Lung (tissue), 12 donors: ENCODE data around the gene TTC7B. TPM values are rescaled to one million over a fixed set of nuclear protein-coding genes. Genes with fewer than 3 reads are reported as not detected.

Source experiments
- ATAC-seq: fragments of 200-7000 bp; cut with Tn5 transposase; one replicate; pipeline ENCODE4 v1.9.1; 2020; ENCODE audit warnings: moderate number of reproducible peaks; ENCODE audit not compliant: insufficient read depth, low FRiP score
- DNase-seq, 3 donors: peaks; one replicate each; pipeline ENCODE4 v3.0.0-alpha.2; 2013 to 2017
- H3K27ac ChIP-seq, 2 donors: one replicate each; pipeline ENCODE4 v1.5.1; 2013; ENCODE audit warnings: mild to moderate bottlenecking in 2 of 2, moderate library complexity in 2 of 2, control low read depth in 1 of 2, inconsistent platforms in 1 of 2, low read depth in 1 of 2, low read length in 1 of 2
- H3K27me3 ChIP-seq, 3 donors: one replicate each; pipeline ENCODE4 v1.5.1; 2013; ENCODE audit warnings: low read length in 2 of 3; ENCODE audit not compliant: control insufficient read depth in 3 of 3, insufficient read depth in 3 of 3
- H3K36me3 ChIP-seq, 4 donors: one replicate each; pipeline ENCODE4 v1.5.1; 2013; ENCODE audit warnings: low read length in 4 of 4, mild to moderate bottlenecking in 1 of 4, moderate library complexity in 1 of 4; ENCODE audit not compliant: control insufficient read depth in 4 of 4, insufficient read depth in 4 of 4
- H3K4me1 ChIP-seq, 5 donors: one replicate each; pipeline ENCODE4 v1.5.1; 2013; ENCODE audit warnings: low read length in 5 of 5, mild to moderate bottlenecking in 2 of 5, moderate library complexity in 1 of 5; ENCODE audit not compliant: control insufficient read depth in 5 of 5, insufficient read depth in 5 of 5
- H3K4me3 ChIP-seq: one replicate; pipeline ENCODE4 v1.5.1; 2013; ENCODE audit warnings: mild to moderate bottlenecking, control low read depth, moderate library complexity
- H3K9ac ChIP-seq, 2 donors: one replicate each; pipeline ENCODE4 v1.5.1; 2013; ENCODE audit warnings: low read length in 2 of 2, control low read depth in 1 of 2; ENCODE audit not compliant: insufficient read depth in 1 of 2
- H3K9me3 ChIP-seq, 4 donors: one replicate each; pipeline ENCODE4 v1.5.1; 2013; ENCODE audit warnings: low read length in 3 of 4, mild to moderate bottlenecking in 1 of 4, moderate library complexity in 1 of 4; ENCODE audit not compliant: control insufficient read depth in 4 of 4, insufficient read depth in 3 of 4
- CTCF ChIP-seq: IDR thresholded peaks from 2 replicates; pipeline ENCODE4 v1.5.1; 2012; ENCODE audit warnings: mild to moderate bottlenecking; ENCODE audit errors: control extremely low read depth, extremely low read depth
- WGBS, 2 donors: extraction: QIAGEN DNeasy Blood & Tissue Kit; methylation state at CpG; one replicate each; pipeline ENCODE4 v1.1.7; 2013; 5-methylcytosine and 5-hydroxymethylcytosine counted together
- polyA plus RNA-seq, 2 donors: library from polyadenylated mRNA; stranded (reverse); fragments of 200-250 nt; gene quantifications; one replicate each; pipeline ENCODE4 v1.2.1, GENCODE V29; 2013
- total RNA-seq, 2 donors: library from RNA; depleted of rRNA in 1 of 2; stranded (reverse); fragments of >200 nt in 1 of 2; gene quantifications; one replicate each; pipeline ENCODE4 v1.2.1, GENCODE V29; 2014 to 2021
- donor health status: control.
- donor health status: control.
- donor health status: Bipolar disorder and iron deficiency.
- donor health status: healthy.
- donor health status: DM: yes; HTN: yes; CAD: no.

The TTC7B gene
- total and polyA plus RNA-seq, 4 donors = 11.0 to 39.6 (median 23.0) TPM

DNA sequence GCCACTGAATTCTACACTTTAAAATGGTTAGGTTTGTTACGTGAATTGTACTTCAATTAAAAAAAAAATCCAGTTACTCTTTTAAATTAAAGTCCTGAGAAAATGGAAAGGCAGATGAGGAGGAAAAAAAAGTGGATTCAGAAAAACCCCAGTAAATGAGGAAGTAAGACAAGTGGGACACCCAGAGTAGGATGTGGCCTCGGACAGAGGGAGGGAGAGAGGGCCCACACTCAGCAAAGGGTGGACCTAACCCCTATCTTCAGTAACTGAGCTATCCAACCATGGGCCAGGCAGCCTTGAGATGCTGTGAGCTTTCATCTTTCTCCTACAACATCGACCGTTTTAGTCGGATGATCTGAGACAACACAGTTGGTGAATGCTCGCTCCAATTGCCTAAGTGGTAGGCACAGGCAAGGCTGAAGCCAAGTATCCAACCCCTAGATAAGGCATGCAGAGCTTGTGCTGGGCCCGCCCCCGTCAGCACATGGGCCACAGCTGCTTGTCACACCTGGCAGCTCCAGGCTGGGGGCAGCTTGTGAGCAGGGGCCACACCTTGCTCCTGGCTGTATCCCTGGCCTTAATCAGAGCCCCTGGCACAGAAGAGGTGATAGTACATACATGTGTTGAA is 142.1 kb downstream of the TTC7B start:
- Histone ChIP-seq H3K36me3 (peaks cover 0 to 3% (median 3%) of the 10 kb centered on the region in 4 donors), H3K27ac (peak overlapping the region in 1 of 2 donors; percentile 77), H3K4me3 (no peak overlapping the region), H3K27me3 (no peaks in the 10 kb centered on the region), H3K4me1 (peaks cover 4 to 11% (median 6%) of the 10 kb centered on the region in 5 donors), H3K9ac (no peak overlapping the region), H3K9me3 (peaks cover 0 to 3% (median 0%) of the 10 kb centered on the region in 4 donors)
- no peak for ATAC-seq
- no peak for TF ChIP-seq CTCF
- 74 to 87% methylated on average over 8 of the region's 8 CpGs for WGBS, 2 donors
- no peak for DNase-seq

DNA sequence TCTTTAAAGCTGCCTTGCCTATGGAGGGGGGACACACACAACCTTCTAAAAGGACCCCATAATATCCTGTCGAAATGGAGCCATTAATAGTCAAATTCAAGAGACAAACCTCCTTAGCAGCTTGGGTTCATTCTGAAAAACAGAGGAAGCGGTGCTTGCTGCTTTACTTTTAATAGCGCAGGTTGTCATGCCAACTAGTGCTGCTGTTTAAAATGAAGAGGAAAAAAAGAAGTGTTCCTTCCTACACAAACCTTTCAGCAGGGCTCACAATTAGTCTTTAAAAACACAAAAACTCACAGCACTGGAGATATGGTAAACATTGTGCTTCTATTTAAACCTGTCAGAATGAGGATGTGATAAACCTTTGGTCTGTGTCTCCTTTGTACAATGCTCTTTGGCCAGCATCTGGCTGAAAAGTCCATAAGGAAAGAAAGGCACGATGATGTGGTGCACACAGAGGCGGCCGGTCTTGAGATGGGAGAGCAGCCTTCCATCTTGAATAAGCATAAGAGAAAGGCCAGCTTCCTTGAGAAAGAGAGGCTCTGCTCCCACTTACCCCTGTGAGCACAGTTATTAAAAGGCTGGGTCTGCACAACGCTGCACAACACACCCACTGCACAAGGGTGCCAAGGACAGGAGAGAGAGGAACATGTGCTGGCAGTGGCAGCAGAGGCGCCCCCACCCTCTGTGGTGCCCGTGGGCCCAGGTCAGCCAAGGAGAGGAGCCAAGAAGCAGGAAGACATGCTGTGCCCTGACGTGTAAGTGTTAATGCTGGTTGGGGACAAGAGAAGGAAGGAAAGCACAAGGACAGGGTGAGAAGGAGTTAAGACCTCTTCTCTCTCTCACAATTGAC is 144.6 kb downstream of the TTC7B start:
- TF ChIP-seq CTCF = no peak
- Histone ChIP-seq H3K27ac (no peak overlapping the region), H3K4me1 (peaks cover 0 to 15% (median 6%) of the 10 kb centered on the region in 5 donors), H3K4me3 (no peak overlapping the region), H3K36me3 (peaks cover 0 to 8% (median 5%) of the 10 kb centered on the region in 4 donors), H3K27me3 (no peaks in the 10 kb centered on the region), H3K9ac (no peak overlapping the region), H3K9me3 (peaks cover 0 to 3% (median 0%) of the 10 kb centered on the region in 4 donors)
- no peak for ATAC-seq
- 63 to 64% methylated on average over 10 of the region's 10 CpGs for WGBS, 2 donors
- DNase-seq = peak in 2 of 3 donors; percentile 50 to 61

DNA sequence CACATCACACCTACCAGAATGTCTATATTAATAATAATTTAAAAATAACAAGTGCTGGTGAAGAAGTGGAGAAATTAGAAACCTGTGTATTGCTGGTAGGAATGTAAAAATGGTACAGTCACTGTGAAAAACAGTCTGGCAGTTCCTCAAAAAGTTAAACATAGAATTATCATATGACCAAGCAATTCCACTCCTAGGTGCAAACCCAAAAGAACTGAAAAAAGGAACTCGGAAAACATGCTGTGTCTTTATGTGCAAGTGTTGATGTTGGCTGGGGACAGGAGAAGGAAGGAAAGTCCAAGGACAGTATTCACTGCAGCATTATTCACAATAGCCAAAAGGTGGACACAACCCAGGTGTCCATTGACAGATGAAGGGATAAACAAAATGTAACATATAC is 146.5 kb downstream of the TTC7B start:
- TF ChIP-seq CTCF = no peak
- Histone ChIP-seq H3K9me3 (peaks cover 0 to 3% (median 0%) of the 10 kb centered on the region in 4 donors), H3K27me3 (no peaks in the 10 kb centered on the region), H3K9ac (no peak overlapping the region), H3K4me1 (peaks cover 0 to 33% (median 4%) of the 10 kb centered on the region in 5 donors), H3K36me3 (peaks cover 0 to 8% (median 5%) of the 10 kb centered on the region in 4 donors), H3K27ac (no peak overlapping the region), H3K4me3 (no peak overlapping the region)
- DNase-seq (no peak), ATAC-seq (no peak)
- 86 to 91% methylated on average over 1 of the region's 1 CpG for WGBS, 2 donors
